Endothelial cell of umbilical vein (primary cell): ENCODE measurements around the gene SLC6A16. TPM values are rescaled to one million over a fixed set of nuclear protein-coding genes. Genes with fewer than 3 reads are reported as not detected.
"Not testable (repeated sequence)": the region's sequence is repeated elsewhere in the genome, so short reads cannot be mapped to it uniquely, and the experiment has no call there.

Experiments
- BruUV-seq: library from RNA; stranded (reverse); fragments of 400-500 nt; replicated peaks from 2 replicates; lab custom pipeline; 2021; lab: Mats Ljungman, UMichigan
- CTCF ChIA-PET: fragments of 300-600, 350-600 bp; sonication (Branson Sonifier 250); formaldehyde crosslinking; loops from one replicate; lab custom pipeline; 2021; ENCODE audit warnings: antibody characterized with exemption, inconsistent platforms; lab: Charles Lee
- POLR2A ChIA-PET: fragments of 300-600, 350-600 bp; sonication (Branson Sonifier 250); formaldehyde crosslinking; loops from one replicate; lab custom pipeline; 2021; ENCODE audit warnings: antibody characterized with exemption, inconsistent platforms; lab: Charles Lee
- DNase-seq: peaks from one replicate; pipeline ENCODE4 v3.0.0-alpha.2; 2011; ENCODE audit warnings: low read depth, low spot score
- FAIRE-seq: peaks from 2 replicates; lab custom pipeline; 2011; peaks lifted over from hg19 to GRCh38; lab: Jason Lieb, UNC
- H2AFZ ChIP-seq: 2 replicates; pipeline ENCODE4 v1.6.0; 2012; ENCODE audit warnings: low read depth, low read length, control low read depth, inconsistent platforms
- H3K27ac ChIP-seq: 2 replicates; pipeline ENCODE4 v1.5.1; 2011; ENCODE audit warnings: low read depth, mild to moderate bottlenecking, control low read depth, low read length, moderate library complexity; ENCODE audit not compliant: insufficient read depth
- H3K27me3 ChIP-seq, 2 experiments: 2 replicates each; pipeline versions ENCODE4 v1.6.0 to v1.6.1; 2011; ENCODE audit warnings: low read length in 2 of 2, mixed read lengths in 1 of 2; ENCODE audit not compliant: control insufficient read depth in 2 of 2, insufficient read depth in 2 of 2
- H3K36me3 ChIP-seq, 2 experiments: 2 replicates in 1 of 2; 3 replicates in 1 of 2; pipeline ENCODE4 v1.5.1; 2011; ENCODE audit warnings: low read length in 2 of 2, mild to moderate bottlenecking in 1 of 2, moderate library complexity in 1 of 2; ENCODE audit not compliant: control insufficient read depth in 2 of 2, insufficient read depth in 2 of 2; ENCODE audit errors: extremely low read depth in 1 of 2
- H3K4me1 ChIP-seq: 3 replicates; pipeline ENCODE4 v1.5.1; 2011; ENCODE audit warnings: mild to moderate bottlenecking, low read length; ENCODE audit not compliant: control insufficient read depth, insufficient read depth; ENCODE audit errors: extremely low read depth
- H3K4me2 ChIP-seq: 2 replicates; pipeline ENCODE4 v1.6.1; 2011; ENCODE audit warnings: low read length, control low read depth, mixed read lengths; ENCODE audit not compliant: insufficient read depth
- H3K4me3 ChIP-seq, 3 experiments: fragments of 200-600 bp in 1 of 3; sonication (generic), shearing (Covaris generic) in 1 of 3; replicated peaks in 1 of 3; 2 replicates each; pipeline ENCODE4 v1.5.1; 2011 to 2016; ENCODE audit warnings: control low read depth in 3 of 3, low read length in 3 of 3, mild to moderate bottlenecking in 2 of 3, inconsistent platforms in 1 of 3, low read depth in 1 of 3, moderate library complexity in 1 of 3; ENCODE audit not compliant: insufficient read depth in 1 of 3
- H3K79me2 ChIP-seq: 2 replicates; pipeline ENCODE4 v1.6.0; 2012; ENCODE audit warnings: low read length, inconsistent platforms; ENCODE audit not compliant: control insufficient read depth, insufficient read depth
- H3K9ac ChIP-seq: replicated peaks from 2 replicates; pipeline ENCODE3; 2011; ENCODE audit warnings: low read length, control low read depth; ENCODE audit not compliant: insufficient read depth; ENCODE audit errors: extremely low read depth
- H3K9me1 ChIP-seq: replicated peaks from 3 replicates; pipeline ENCODE4 v1.6.0; 2011; ENCODE audit warnings: mild to moderate bottlenecking, low read length; ENCODE audit not compliant: control insufficient read depth, insufficient read depth; ENCODE audit errors: extremely low read depth
- H3K9me3 ChIP-seq: replicated peaks from 2 replicates; pipeline ENCODE4 v1.5.1; 2012; ENCODE audit warnings: low read length, inconsistent platforms; ENCODE audit not compliant: control insufficient read depth, insufficient read depth
- H4K20me1 ChIP-seq: replicated peaks from 2 replicates; pipeline ENCODE3; 2011; ENCODE audit warnings: mild to moderate bottlenecking, low read length; ENCODE audit not compliant: control insufficient read depth, insufficient read depth; ENCODE audit errors: extremely low read depth
- GATA2 ChIP-seq: IDR thresholded peaks from 2 replicates; pipeline ENCODE4 v1.7.0; 2011; ENCODE audit warnings: low read depth, mild to moderate bottlenecking, moderate library complexity, mixed read lengths, low read length; ENCODE audit not compliant: insufficient read length, insufficient read depth
- POLR2A ChIP-seq: IDR thresholded peaks from 2 replicates; pipeline ENCODE4 v1.6.1; 2012; ENCODE audit warnings: low read depth, mild to moderate bottlenecking, control low read depth, low read length
- POLR2AphosphoS5 ChIP-seq: IDR thresholded peaks from 2 replicates; pipeline ENCODE4 v1.6.1; 2012; ENCODE audit warnings: low read depth, mild to moderate bottlenecking, control low read depth, low read length, moderate library complexity; ENCODE audit not compliant: insufficient read depth
- dilution Hi-C: fragments of 300-500 bp; cut with MboI; formaldehyde crosslinking; loops from one replicate; pipeline ENCODE4 v1.15.0; 2019; ENCODE audit warnings: low sequenced_read_pairs; ENCODE audit not compliant: extremely low pct_ligation_motif_present
- intact Hi-C: fragments of 100-400 bp; cut with micrococcal nuclease; formaldehyde crosslinking; loops from one replicate; pipeline ENCODE4 v1.10.0; 2022
- polyA plus RNA-seq, 4 experiments: library from polyadenylated mRNA; depleted of rRNA in 3 of 4; stranded (reverse) in 3 of 4; unstranded in 1 of 4; fragments of >200 nt; gene quantifications; 2 replicates each; pipeline versions ENCODE4 v1.2.1 to v1.2.3, GENCODE V29; 2011 to 2012; ENCODE audit warnings: missing spikeins in 1 of 4
- total RNA-seq: library from RNA; stranded (reverse); gene quantifications from 2 replicates; pipeline ENCODE4 v1.2.3, GENCODE V29; 2021
- TF ChIP-seq, protein P1 (sequence below): IDR thresholded peaks from 2 replicates; pipeline ENCODE4 v1.6.1; 2011; ENCODE audit not compliant: insufficient read depth, insufficient read length
- TF ChIP-seq, protein P2 (sequence below), 2 donors: IDR thresholded peaks; 1 replicate in 1 of 2; 2 replicates in 1 of 2; pipeline ENCODE4 v1.5.1; 2011; ENCODE audit warnings: low read length in 2 of 2, mild to moderate bottlenecking in 2 of 2, moderate library complexity in 2 of 2, control low read depth in 1 of 2, inconsistent platforms in 1 of 2, low read depth in 1 of 2; ENCODE audit not compliant: insufficient read depth in 1 of 2; ENCODE audit errors: extremely low read depth in 1 of 2

Gene SLC6A16
- total and polyA plus RNA-seq, 2 donors (not counting 3 experiments of a cell fraction or from before 2014, with no cell fraction given): 1.1 to 1.6 TPM

DNA sequence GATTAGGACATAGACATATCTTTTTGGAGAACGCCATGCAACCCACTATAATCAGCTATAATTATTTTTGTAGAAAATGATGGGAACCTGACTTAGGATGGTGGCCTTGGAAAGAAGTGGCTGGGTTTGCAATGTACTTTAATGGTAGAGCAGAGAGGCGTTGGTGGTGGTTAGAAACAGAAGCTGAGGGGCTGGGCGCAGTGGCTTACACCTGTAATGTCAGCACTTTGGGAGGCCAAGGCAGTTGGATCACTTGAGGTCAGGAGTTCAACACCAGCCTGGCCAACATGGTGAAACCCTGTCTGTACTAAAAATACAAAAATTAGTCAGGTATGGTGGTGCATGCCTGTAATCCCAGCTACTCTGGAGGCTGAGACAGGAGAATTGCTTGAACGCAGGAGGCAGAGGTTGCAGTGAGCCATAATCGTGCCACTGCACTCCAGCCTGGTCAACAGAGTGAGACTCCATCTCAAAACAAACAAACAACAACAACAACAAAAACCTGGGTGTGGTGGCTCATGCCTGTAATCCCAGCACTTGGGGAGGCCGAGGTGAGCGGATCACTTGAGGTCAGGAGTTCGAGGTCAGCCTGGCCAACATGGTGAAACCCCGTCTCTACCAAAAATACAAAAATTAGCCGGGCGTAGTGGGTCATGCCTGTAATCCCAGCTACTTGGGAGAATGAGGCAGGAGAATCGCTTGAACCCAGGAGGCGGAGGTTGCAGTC lies 7.9 kb upstream of the SLC6A16 start:
- H3K79me2 ChIP-seq, BruUV-seq, H3K27ac ChIP-seq, H3K4me2 ChIP-seq, H3K9me1 ChIP-seq, H3K4me1 ChIP-seq, H3K4me3 ChIP-seq, H3K9ac ChIP-seq, POLR2A ChIA-PET, intact Hi-C loops, H3K36me3 ChIP-seq, dilution Hi-C loops, H4K20me1 ChIP-seq, H3K27me3 ChIP-seq, H2AFZ ChIP-seq, CTCF ChIA-PET, DNase-seq, FAIRE-seq, H3K9me3 ChIP-seq: not testable (repeated sequence)

DNA sequence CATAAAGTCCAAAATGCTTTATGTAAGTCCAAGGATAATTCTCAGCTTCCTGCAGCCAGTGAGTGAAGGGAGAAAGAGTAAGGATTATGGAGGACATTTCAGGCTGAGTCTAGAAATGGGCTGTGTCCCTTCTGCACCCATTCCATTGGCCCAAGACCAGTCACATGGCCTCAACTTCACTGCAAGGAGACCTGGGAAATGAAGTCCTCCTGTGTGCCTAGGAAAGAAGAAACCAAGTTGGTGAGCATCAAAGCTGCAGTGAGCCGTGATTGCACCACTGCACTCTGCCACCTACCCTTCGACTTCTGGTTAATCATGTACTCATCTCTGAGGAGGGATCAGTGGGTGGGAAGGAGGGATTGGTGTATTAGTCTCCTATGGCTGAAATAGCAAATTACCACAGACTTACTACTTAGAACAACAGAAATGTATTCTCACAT lies 6.6 kb upstream of the SLC6A16 start:
- FAIRE-seq: peak; percentile 91
- TF ChIP-seq POLR2AphosphoS5 (no peak), POLR2A (no peak), GATA2 (no peak)
- TF ChIP-seq, protein P1, sequence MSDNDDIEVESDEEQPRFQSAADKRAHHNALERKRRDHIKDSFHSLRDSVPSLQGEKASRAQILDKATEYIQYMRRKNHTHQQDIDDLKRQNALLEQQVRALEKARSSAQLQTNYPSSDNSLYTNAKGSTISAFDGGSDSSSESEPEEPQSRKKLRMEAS: peak; percentile 68
- TF ChIP-seq, protein P2, sequence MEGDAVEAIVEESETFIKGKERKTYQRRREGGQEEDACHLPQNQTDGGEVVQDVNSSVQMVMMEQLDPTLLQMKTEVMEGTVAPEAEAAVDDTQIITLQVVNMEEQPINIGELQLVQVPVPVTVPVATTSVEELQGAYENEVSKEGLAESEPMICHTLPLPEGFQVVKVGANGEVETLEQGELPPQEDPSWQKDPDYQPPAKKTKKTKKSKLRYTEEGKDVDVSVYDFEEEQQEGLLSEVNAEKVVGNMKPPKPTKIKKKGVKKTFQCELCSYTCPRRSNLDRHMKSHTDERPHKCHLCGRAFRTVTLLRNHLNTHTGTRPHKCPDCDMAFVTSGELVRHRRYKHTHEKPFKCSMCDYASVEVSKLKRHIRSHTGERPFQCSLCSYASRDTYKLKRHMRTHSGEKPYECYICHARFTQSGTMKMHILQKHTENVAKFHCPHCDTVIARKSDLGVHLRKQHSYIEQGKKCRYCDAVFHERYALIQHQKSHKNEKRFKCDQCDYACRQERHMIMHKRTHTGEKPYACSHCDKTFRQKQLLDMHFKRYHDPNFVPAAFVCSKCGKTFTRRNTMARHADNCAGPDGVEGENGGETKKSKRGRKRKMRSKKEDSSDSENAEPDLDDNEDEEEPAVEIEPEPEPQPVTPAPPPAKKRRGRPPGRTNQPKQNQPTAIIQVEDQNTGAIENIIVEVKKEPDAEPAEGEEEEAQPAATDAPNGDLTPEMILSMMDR (IDR thresholded peaks at IDR 0.05; ENCODE audit: extremely low read depth in 1 of 2, insufficient read depth in 1 of 2, low read depth in 1 of 2, low read length in 2 of 2): no peak
- BruUV-seq: no TSS peak
- Histone ChIP-seq H3K4me2 (no peak overlapping the region), H3K27me3 (no peaks in the 10 kb centered on the region), H3K36me3 (no peaks in the 10 kb centered on the region), H3K79me2 (no peaks in the 10 kb centered on the region), H2AFZ (no peak overlapping the region), H3K4me1 (peaks cover 5% of the 10 kb centered on the region), H3K9me3 (no peaks in the 10 kb centered on the region), H3K9me1 (no peaks in the 10 kb centered on the region), H3K9ac (no peak overlapping the region), H3K27ac (no peak overlapping the region), H4K20me1 (no peaks in the 10 kb centered on the region), H3K4me3 (no peak overlapping the region)
- CTCF ChIA-PET: interaction anchor here (0.6 kb wide), 1 partner anchor 32 kb away, joined by 3 read pairs; no protein-coding TSS in a partner anchor
- DNase-seq: peak; percentile 40
- intact Hi-C loops: no loop called here
- dilution Hi-C loops: no loop called here
- POLR2A ChIA-PET: no interaction called here

DNA sequence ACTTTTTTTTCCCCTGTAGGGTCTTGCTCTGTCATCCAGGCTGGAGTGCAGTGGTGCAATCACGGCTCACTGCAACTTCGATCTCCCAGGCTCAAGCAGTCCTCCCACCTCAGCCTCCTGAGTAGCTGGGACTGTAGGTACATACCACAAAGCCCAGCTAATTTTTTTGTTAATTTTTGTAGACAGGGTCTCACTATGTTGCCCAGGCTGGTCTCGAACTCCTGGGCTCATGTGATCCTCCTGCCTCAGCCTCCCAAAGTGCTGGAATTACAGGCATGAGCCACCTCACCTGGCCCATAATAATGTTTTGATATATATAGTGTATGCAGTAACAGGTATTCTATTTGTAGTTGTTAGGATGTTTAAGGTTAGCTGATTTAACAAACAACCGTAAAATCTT lies 6.2 kb upstream of the SLC6A16 start:
- H3K27me3 ChIP-seq, H3K79me2 ChIP-seq, H3K4me2 ChIP-seq, H4K20me1 ChIP-seq, H3K27ac ChIP-seq, intact Hi-C loops, dilution Hi-C loops, H3K4me1 ChIP-seq, H3K4me3 ChIP-seq, H3K9ac ChIP-seq, H3K9me3 ChIP-seq, POLR2A ChIA-PET, H3K36me3 ChIP-seq, H3K9me1 ChIP-seq, DNase-seq, H2AFZ ChIP-seq, BruUV-seq, FAIRE-seq: not testable (repeated sequence)
- CTCF ChIA-PET: interaction anchor here (0.6 to 1.6 kb wide), 2 partner anchors 30 to 32 kb away, joined by 3 read pairs; no protein-coding TSS in a partner anchor
